ENCODE data around the gene ZNF318.
"Not testable (repeated sequence)": the region's sequence is repeated elsewhere in the genome, so short reads cannot be mapped to it uniquely, and the experiment has no call there.

DNA sequence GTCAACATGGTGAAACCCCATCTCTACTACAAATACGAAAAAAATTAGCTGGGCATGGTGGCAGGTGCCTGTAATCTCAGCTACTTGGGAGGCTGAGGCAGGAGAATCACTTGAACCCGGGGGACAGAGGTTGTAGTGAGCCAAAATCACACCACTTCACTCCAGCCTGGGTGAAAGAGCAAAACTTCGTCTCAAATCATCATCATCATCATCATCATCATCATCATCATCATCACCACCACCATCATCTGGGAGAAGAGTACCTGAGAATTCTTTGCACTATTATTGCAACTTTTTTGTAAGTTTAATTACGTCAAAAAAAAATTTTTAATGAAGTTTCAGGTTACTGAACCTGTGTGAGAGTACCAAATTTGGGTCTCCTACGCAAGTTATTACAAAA, 17.5 kb downstream of the ZNF318 start:
- TF ChIP-seq, protein P1, sequence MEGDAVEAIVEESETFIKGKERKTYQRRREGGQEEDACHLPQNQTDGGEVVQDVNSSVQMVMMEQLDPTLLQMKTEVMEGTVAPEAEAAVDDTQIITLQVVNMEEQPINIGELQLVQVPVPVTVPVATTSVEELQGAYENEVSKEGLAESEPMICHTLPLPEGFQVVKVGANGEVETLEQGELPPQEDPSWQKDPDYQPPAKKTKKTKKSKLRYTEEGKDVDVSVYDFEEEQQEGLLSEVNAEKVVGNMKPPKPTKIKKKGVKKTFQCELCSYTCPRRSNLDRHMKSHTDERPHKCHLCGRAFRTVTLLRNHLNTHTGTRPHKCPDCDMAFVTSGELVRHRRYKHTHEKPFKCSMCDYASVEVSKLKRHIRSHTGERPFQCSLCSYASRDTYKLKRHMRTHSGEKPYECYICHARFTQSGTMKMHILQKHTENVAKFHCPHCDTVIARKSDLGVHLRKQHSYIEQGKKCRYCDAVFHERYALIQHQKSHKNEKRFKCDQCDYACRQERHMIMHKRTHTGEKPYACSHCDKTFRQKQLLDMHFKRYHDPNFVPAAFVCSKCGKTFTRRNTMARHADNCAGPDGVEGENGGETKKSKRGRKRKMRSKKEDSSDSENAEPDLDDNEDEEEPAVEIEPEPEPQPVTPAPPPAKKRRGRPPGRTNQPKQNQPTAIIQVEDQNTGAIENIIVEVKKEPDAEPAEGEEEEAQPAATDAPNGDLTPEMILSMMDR (IDR thresholded peaks at IDR 0.05) = not testable (repeated sequence)
- not testable (repeated sequence) for TF ChIP-seq POLR2A (IDR thresholded peaks at IDR 0.05)
